GM23248 (cell line): ENCODE results near the gene RAD51D.
"Not testable (repeated sequence)": the region's sequence is repeated elsewhere in the genome, so short reads cannot be mapped to it uniquely, and the experiment has no call there.

ENCODE experiments used
- EZH2 ChIP-seq: fragments of 200-600 bp; sonication (generic); IDR thresholded peaks from 2 replicates; pipeline ENCODE4 v1.6.1; 2018; ENCODE audit warnings: antibody characterized with exemption, mild to moderate bottlenecking; ENCODE audit not compliant: insufficient read depth, poor library complexity, severe bottlenecking
- EZH2phosphoT487 ChIP-seq: fragments of 200-600 bp; sonication (generic); IDR thresholded peaks from 2 replicates; pipeline ENCODE4 v1.6.1; 2018; ENCODE audit warnings: antibody characterized with exemption, moderate library complexity, mild to moderate bottlenecking, low read depth; ENCODE audit not compliant: insufficient read depth

DNA sequence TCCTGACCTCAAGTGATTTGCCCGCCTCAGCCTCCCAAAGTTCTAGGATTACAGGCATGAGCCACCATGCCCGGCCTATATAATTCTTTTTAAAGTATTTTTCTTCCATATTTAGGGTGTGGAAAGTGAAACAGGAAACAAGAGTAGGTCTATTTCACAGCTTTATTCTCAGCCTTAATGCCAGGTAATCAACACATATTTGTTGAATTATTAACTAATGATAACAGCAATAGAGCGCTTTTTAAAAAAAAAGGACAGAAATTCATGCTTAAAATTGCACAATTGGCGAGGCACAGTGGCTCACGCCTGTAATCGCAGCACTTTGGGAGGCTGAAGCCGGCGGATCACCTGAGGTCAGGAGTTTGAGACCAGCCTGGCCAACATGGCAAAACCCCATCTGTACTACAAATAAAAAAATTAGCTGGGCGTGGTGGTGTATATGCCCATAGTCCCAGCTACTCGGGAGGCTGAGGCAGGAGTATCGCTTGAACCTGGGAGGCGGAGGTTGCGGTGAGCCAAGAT, 74.1 kb downstream of the RAD51D start:
- not testable (repeated sequence) for TF ChIP-seq EZH2, EZH2phosphoT487
